HG02870 (cell line): Measurements from ENCODE around the gene HNRNPA3.
"Not testable (repeated sequence)": the region's sequence is repeated elsewhere in the genome, so short reads cannot be mapped to it uniquely, and the experiment has no call there.

Source experiments
- ATAC-seq: cut with Tn5 transposase; IDR thresholded peaks from one replicate; pipeline ENCODE4 v1.9.1; 2021; ENCODE audit warnings: mild to moderate bottlenecking, moderate library complexity; ENCODE audit not compliant: unreplicated experiment

Gene HNRNPA3

DNA sequence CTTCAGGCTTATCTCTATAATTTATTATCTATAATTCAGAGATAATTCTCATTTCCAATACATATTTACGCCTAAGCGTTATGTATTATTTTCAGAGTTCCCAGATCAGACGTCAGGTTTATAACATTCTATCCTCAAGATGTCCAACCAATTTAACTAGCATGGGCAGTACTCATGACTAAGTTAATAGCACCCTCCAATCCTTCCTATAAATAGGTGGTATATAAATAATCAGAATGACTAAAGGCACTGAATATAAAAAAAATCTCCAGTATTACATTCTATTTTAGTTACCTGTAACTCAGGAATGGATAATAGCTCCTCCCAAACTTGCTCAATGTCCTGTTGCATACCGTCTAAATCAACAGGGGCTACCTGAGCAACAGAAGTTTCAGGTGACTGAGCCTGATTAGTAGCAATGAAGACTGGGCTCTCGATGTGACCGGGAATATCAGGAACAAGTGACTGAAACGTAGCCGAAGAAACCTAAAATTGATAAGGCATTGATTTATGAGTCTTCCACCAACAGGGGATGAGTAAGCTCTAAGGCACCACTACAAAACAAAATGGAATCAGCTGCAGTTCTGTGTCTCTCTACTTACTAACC, 19.6 kb downstream of the HNRNPA3 start:
- no peak for ATAC-seq

GRCh38 chr2:177234267-177234666, 21.7 kb downstream of the HNRNPA3 start:
- no peak for ATAC-seq

DNA sequence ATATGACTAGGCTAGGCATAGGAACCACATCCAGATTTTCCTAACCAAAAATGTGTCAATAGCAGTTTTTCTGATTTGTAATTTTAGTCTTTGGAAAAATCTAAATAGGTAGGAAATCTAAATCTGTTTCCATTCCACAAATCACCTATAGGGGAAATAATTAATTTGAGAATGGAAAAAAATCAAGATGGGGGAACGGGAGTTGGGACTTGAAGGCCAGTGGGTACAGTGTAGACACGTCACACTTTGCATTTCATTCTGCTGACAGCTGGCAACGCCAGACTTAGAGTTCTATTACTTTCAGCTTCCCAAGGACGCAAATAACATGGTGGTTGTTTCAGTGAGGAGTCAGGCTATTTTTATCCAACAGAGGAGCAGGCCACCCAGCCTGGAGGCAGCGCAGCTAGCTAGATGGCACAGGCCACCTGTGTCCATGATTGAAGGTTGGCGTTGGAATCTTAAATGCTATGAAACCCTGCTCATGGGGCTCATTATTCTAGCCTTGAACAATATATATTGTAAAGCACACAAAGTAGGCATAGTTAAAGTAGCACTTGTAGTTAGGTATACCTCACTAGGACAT, 23.4 kb downstream of the HNRNPA3 start:
- no peak for ATAC-seq

DNA sequence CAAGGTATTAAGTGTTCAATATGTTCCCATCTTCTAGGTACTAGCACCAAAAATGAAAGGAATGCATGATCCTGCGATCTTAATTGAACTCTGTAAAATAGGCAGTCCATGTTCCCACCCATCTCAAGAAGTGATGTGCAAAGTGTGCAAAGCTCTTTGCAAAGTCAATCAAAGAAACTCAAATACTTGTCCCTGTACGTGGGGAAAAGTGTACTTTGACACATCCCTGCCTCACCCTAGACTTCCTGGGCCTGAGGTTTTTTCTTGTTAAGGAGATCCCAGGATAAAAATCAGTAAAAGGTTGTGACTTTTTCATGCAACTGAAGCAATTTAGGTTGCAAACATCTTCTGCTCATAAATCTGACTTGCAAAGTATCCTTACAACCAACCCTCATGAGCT, 25.3 kb downstream of the HNRNPA3 start:
- ATAC-seq, result no peak

GRCh38 chr2:177239053-177239452, 26.5 kb downstream of the HNRNPA3 start:
- ATAC-seq, result no peak

- ATAC-seq, result peak; percentile 68
Measured at GRCh38 chr2:177239932-177240630, 27.5 kb downstream of the HNRNPA3 start.

DNA sequence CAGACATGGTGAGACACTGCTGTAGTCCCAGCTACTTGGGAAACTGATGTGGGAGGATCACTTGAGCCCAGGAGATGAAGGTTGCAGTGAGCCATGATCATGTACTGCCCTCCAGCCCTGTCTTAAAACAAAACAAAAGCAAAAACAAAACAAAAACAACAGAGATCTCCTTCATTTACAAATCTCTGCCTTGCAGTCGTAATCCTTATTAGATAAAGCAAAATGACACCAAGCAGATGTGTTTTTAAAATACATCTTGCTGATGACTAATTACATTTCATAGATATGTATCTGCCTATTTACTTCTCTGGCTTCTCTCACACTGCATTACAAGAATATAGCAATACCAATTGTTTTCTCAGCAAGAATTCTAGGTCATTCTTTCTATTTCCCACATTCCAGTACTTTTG, 29.1 kb downstream of the HNRNPA3 start:
- ATAC-seq, result no peak

- ATAC-seq, result no peak
Measured at GRCh38 chr2:177242121-177242987, 29.8 kb downstream of the HNRNPA3 start.

- no peak for ATAC-seq
Measured at GRCh38 chr2:177243073-177243472, 30.5 kb downstream of the HNRNPA3 start.

DNA sequence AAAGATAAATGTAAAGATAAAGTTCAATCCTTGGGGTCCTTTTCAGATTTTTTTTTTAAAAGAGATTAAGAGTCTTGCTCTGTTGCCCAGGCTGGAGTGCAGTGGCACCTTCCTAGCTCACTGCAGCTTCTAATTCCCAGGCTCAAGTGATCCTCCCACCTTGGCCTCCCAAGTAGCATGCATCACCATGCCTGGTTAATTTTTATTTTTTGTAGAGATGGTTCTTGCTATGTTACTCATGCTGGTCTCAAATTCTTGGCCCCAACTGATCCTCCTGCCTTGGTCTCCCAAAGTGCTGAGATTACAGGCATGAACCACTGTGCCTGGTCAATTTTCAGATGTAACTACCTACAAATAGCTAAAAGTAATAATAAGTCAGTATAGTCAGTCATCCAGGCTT, 30.9 kb downstream of the HNRNPA3 start:
- no peak for ATAC-seq

DNA sequence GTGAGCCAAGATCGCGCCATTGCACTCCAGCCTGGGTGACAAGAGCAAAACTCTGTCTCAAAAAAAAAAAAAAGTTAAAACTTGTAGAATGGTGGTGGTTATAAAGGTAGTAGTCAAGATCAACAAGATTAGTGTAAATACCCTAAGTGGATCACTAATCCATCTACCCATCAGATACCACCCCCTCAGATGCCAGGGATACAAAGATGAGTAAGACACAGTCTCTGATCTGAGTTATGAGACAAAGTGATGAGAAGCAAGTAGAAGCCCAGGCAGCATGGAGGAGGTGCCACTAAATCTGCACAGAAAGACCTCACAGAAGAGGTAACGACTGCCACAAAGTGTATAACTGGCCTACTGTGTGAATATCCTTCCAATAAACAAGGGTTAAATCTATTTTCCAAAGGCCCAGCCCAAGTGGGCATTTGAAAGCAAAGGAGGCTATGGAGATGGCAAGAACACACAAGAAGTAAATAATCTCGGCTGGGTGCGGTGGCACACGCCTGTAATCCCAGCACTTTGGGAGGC, 31.7 kb downstream of the HNRNPA3 start:
- no peak for ATAC-seq

DNA sequence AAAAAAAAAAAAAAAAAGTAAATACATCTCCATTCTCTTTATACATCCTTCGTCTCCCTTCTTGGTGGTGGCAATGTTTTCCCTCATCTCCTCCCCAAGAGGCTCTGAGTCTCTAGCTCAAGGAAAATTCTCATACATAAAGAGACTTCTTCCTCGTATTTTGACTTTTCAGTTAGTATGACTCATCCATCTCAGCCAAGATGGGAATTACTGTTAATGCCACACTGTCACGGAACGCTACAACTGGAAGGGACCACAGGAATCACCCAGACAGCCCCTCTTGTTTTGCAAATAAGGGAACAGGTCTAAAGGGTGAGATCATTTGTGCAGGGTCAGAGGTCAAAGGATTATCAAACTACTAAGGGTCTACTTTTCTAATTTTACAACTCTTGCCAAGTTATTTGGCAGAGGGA, 32.4 kb downstream of the HNRNPA3 start:
- ATAC-seq, result no peak

- ATAC-seq, result no peak
Measured at GRCh38 chr2:177246000-177246399, 33.4 kb downstream of the HNRNPA3 start.

GRCh38 chr2:177246523-177247030, 34.0 kb downstream of the HNRNPA3 start:
- not testable (repeated sequence) for ATAC-seq

GRCh38 chr2:177247693-177248262, 35.2 kb downstream of the HNRNPA3 start:
- no peak for ATAC-seq

DNA sequence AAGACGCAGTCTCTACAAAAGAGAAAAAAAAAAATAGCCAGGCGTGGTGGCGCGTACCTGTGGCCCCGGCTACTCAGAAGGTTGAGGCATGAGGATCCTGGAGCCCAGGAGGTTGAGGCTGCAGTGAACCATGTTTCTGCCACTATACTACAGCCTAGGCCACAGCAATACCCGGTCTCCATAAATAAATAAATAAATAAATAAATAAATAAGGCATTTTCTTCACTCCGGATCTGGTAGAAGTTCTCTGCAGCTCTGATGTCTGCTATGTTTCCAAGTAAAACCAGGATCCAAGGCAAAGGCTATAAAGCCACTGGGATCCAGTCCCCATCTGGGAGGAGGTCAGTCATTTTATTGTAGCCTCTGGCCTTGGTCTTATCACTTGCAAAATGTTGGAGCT, 36.4 kb downstream of the HNRNPA3 start:
- ATAC-seq, result no peak

DNA sequence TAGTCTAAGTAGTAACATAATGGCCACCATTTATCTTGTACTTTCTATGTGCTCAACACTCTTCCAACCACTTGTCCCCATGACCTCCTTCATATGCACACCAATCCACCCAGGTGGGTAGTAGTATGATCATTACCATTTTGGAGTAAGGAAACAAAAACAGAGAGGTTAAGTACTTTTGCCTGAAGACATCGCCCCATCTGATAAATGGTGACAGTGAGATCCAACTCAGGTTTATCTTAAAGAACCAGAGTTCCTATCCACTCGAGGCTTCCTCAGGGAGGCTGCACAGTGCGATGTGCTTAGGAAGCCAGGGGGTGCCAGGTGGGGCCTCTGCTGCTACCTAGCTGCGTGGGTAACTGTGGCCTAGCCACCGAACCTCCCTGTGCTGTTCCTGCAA, 37.9 kb downstream of the HNRNPA3 start:
- ATAC-seq, result no peak

DNA sequence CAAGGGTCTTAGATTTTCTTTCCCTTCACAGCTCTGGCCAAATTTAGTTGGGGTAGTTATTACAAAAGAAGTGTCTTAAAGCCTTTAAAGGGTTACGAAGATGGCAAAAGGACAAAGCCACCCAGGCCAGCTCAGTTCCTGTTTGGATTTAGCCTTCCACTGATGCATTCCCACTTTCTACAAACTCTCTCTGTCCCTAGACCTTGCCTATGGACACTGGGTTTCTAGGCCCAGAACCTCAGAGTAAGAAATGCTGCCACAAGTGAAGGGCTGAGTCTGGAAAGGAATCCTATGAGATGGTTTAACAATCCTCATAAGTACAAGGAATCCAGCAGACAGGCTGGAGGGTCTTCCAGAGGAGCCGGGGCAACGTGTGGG, 38.6 kb downstream of the HNRNPA3 start:
- ATAC-seq, result no peak

- ATAC-seq, result no peak
Measured at GRCh38 chr2:177252808-177253531, 40.4 kb downstream of the HNRNPA3 start.

DNA sequence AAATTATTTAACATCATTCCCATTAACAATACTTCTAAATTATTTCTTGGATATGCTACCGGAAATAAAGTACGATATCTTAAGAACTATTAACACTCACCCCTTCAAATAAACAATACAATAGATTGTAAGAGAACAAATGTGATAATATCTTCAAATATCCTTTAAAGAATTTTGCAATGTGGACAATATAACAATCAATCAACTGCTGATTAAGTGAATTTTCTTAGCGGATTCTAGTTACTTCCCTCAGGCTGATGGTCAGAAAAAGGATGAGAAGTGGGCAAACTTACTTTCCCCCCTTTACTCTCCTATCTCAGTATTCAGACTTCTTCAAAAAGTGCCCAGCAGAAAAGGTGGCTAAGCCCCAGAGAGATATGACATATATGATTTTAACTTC, 41.1 kb downstream of the HNRNPA3 start:
- no peak for ATAC-seq
